CD8-positive, alpha-beta memory T cell (primary cell): ENCODE results near the gene TP53I13. TPM values are rescaled to one million over a fixed set of nuclear protein-coding genes. Genes with fewer than 3 reads are reported as not detected.

Experiments
- CTCF ChIA-PET: fragments of 350-600 bp; sonication (Branson Sonifier 250); formaldehyde crosslinking; loops from one replicate; lab custom pipeline; 2021; ENCODE audit warnings: antibody characterized with exemption; lab: Charles Lee
- POLR2A ChIA-PET: fragments of 350-600 bp; sonication (Branson Sonifier 250); formaldehyde crosslinking; loops from one replicate; lab custom pipeline; 2021; ENCODE audit warnings: antibody characterized with exemption; lab: Charles Lee
- DNase-seq, 5 donors: peaks; one replicate each; pipeline versions ENCODE4 v3.0.0 to v3.0.0-alpha.2; 2020 to 2022; ENCODE audit warnings: mixed read lengths in 1 of 5
- H3K27ac ChIP-seq: one replicate; pipeline ENCODE4 v1.7.0; 2013; ENCODE audit warnings: low read depth, mild to moderate bottlenecking, low read length, moderate library complexity
- H3K27me3 ChIP-seq: 2 replicates; pipeline ENCODE4 v1.7.0; 2013; ENCODE audit warnings: low read length, mild to moderate bottlenecking; ENCODE audit not compliant: insufficient read depth, poor library complexity, severe bottlenecking
- H3K36me3 ChIP-seq: 2 replicates; pipeline ENCODE4 v1.7.0; 2013; ENCODE audit warnings: mild to moderate bottlenecking, low read length, moderate library complexity; ENCODE audit not compliant: insufficient read depth
- H3K4me1 ChIP-seq: 2 replicates; pipeline ENCODE4 v1.7.0; 2013; ENCODE audit warnings: mild to moderate bottlenecking, low read length, moderate library complexity; ENCODE audit not compliant: insufficient read depth
- H3K4me3 ChIP-seq: 2 replicates; pipeline ENCODE4 v1.7.0; 2013; ENCODE audit warnings: mild to moderate bottlenecking, low read length
- H3K9me3 ChIP-seq: 2 replicates; pipeline ENCODE4 v1.7.0; 2013; ENCODE audit warnings: mild to moderate bottlenecking, low read length
- H3K27ac Mint-ChIP-seq, 8 donors: one replicate each; pipeline ENCODE4 v1.8.0; 2020 to 2021; ENCODE audit warnings: mixed read lengths in 8 of 8, mild to moderate bottlenecking in 6 of 8, inconsistent platforms in 3 of 8, moderate library complexity in 3 of 8
- H3K27me3 Mint-ChIP-seq, 2 donors: one replicate each; pipeline ENCODE4 v1.8.0; 2020 to 2021; ENCODE audit warnings: mixed read lengths in 2 of 2, mild to moderate bottlenecking in 1 of 2, moderate library complexity in 1 of 2
- H3K36me3 Mint-ChIP-seq, 3 donors: one replicate each; pipeline ENCODE4 v1.8.0; 2020 to 2021; ENCODE audit warnings: mixed read lengths in 3 of 3, inconsistent platforms in 1 of 3, mild to moderate bottlenecking in 1 of 3
- H3K4me1 Mint-ChIP-seq, 3 donors: one replicate each; pipeline ENCODE4 v1.8.0; 2020 to 2021; ENCODE audit warnings: mixed read lengths in 3 of 3, inconsistent platforms in 1 of 3, mild to moderate bottlenecking in 1 of 3
- H3K4me3 Mint-ChIP-seq, 7 donors: one replicate each; pipeline ENCODE4 v1.8.0; 2020 to 2021; ENCODE audit warnings: mixed read lengths in 7 of 7, mild to moderate bottlenecking in 6 of 7, moderate library complexity in 4 of 7, inconsistent platforms in 2 of 7
- H3K9me3 Mint-ChIP-seq, 5 donors: one replicate each; pipeline ENCODE4 v1.8.0; 2020 to 2022; ENCODE audit warnings: mixed read lengths in 5 of 5, mild to moderate bottlenecking in 3 of 5, moderate library complexity in 2 of 5, inconsistent platforms in 1 of 5
- polyA plus RNA-seq: library from polyadenylated mRNA; unstranded; fragments of 300-500 nt; fragmentation: Illumina TruSeq; gene quantifications from one replicate; pipeline ENCODE4 v1.2.3, GENCODE V29; 2021
- total RNA-seq, 2 experiments: library from RNA; stranded (reverse); gene quantifications; one replicate each; pipeline ENCODE4 v1.2.3, GENCODE V29; 2021

The TP53I13 gene
- total and polyA plus RNA-seq, 3 experiments from 2014 or later, result 33.1 to 75.5 (median 71.3) TPM

GRCh38 chr17:29561554-29562517, 6.7 kb upstream of the TP53I13 start:
- no peak overlapping the region for H3K4me3 ChIP-seq
- H3K27ac ChIP-seq, result no peak overlapping the region
- CTCF ChIA-PET, result interaction anchor here (1.3 to 1.9 kb wide), 4 partner anchors 11 to 56 kb away, joined by 3 to 6 read pairs (median 4); no protein-coding TSS in a partner anchor

GRCh38 chr17:29562615-29563014, 5.9 kb upstream of the TP53I13 start:
- H3K4me3 Mint-ChIP-seq, result peak overlapping the region in 6 of 7 donors; percentile 16 to 73 (median 56)
- H3K36me3 ChIP-seq, result peaks cover 9% of the 10 kb centered on the region
- no peaks in the 10 kb centered on the region for H3K9me3 Mint-ChIP-seq
- no peaks in the 10 kb centered on the region for H3K27me3 Mint-ChIP-seq
- POLR2A ChIA-PET, result no interaction called here
- CTCF ChIA-PET, result interaction anchor here (1.3 to 11.7 kb wide), 4 partner anchors 10 to 192 kb away, joined by 3 to 81 read pairs (median 6); no protein-coding TSS in a partner anchor
- peak overlapping the region; percentile 60 to 96 (median 94) for H3K27ac Mint-ChIP-seq
- no peaks in the 10 kb centered on the region for H3K9me3 ChIP-seq
- peaks cover 55 to 65% (median 62%) of the 10 kb centered on the region in 3 donors for H3K4me1 Mint-ChIP-seq
- no peak overlapping the region for H3K4me3 ChIP-seq
- H3K27me3 ChIP-seq, result no peaks in the 10 kb centered on the region
- DNase-seq, result no peak
- H3K27ac ChIP-seq, result no peak overlapping the region
- peaks cover 0 to 35% (median 9%) of the 10 kb centered on the region in 3 donors for H3K36me3 Mint-ChIP-seq
- H3K4me1 ChIP-seq, result peaks cover 25% of the 10 kb centered on the region

More at GRCh38 chr17:29561554-29562517, 6.7 kb upstream of the TP53I13 start:
- Mint-ChIP-seq H3K27me3 (no peaks in the 10 kb centered on the region), H3K36me3 (peaks cover 0 to 34% (median 9%) of the 10 kb centered on the region in 3 donors), H3K4me3 (peak overlapping the region; percentile 50 to 73 (median 64)), H3K27ac (peak overlapping the region; percentile 70 to 96 (median 94)), H3K9me3 (no peaks in the 10 kb centered on the region), H3K4me1 (peaks cover 63 to 73% (median 70%) of the 10 kb centered on the region in 3 donors)
- no peaks in the 10 kb centered on the region for H3K9me3 ChIP-seq
- H3K27me3 ChIP-seq, result no peaks in the 10 kb centered on the region
- H3K4me1 ChIP-seq, result peaks cover 33% of the 10 kb centered on the region
- POLR2A ChIA-PET, result no interaction called here
- peaks cover 9% of the 10 kb centered on the region for H3K36me3 ChIP-seq
- DNase-seq, result peak in 2 of 5 donors; percentile 17 to 26

- no peaks in the 10 kb centered on the region for H3K9me3 Mint-ChIP-seq
- H3K27me3 Mint-ChIP-seq, result no peaks in the 10 kb centered on the region
- H3K4me3 ChIP-seq, result no peak overlapping the region
- peaks cover 50 to 61% (median 51%) of the 10 kb centered on the region in 3 donors for H3K4me1 Mint-ChIP-seq
- ChIA-PET CTCF (interaction anchor here (1.7 to 26.2 kb wide), 4 partner anchors 9 to 194 kb away, joined by 6 to 436 read pairs (median 44); no protein-coding TSS in a partner anchor), POLR2A (interaction anchor here (0.6 to 1.0 kb wide), 4 partner anchors 10 to 1692 kb away, joined by 3 to 6 read pairs (median 4); no protein-coding TSS in a partner anchor)
- H3K4me3 Mint-ChIP-seq, result peak overlapping the region; percentile 38 to 76 (median 52)
- H3K27ac ChIP-seq, result no peak overlapping the region
- peak in 1 of 5 donors; percentile 23 for DNase-seq
- peaks cover 9% of the 10 kb centered on the region for H3K36me3 ChIP-seq
- no peaks in the 10 kb centered on the region for H3K9me3 ChIP-seq
- peak overlapping the region in 7 of 8 donors; percentile 70 to 96 (median 88) for H3K27ac Mint-ChIP-seq
- H3K36me3 Mint-ChIP-seq, result peaks cover 0 to 40% (median 9%) of the 10 kb centered on the region in 3 donors
- no peaks in the 10 kb centered on the region for H3K27me3 ChIP-seq
- peaks cover 23% of the 10 kb centered on the region for H3K4me1 ChIP-seq
Observed at GRCh38 chr17:29563816-29564215, 4.7 kb upstream of the TP53I13 start.

GRCh38 chr17:29565643-29566472, 2.6 kb upstream of the TP53I13 start:
- POLR2A ChIA-PET, result interaction anchor here (0.5 to 2.9 kb wide), 7 partner anchors 22 to 921 kb away, joined by 3 to 18 read pairs (median 5); partner anchors contain the start of gene BLTP2
- peaks cover 0 to 32% (median 7%) of the 10 kb centered on the region in 3 donors for H3K36me3 Mint-ChIP-seq
- H3K9me3 Mint-ChIP-seq, result no peaks in the 10 kb centered on the region
- H3K4me1 Mint-ChIP-seq, result peaks cover 52 to 59% (median 57%) of the 10 kb centered on the region in 3 donors
- peak; percentile 39 to 69 (median 46) for DNase-seq
- peak overlapping the region; percentile 91 to 99 (median 95) for H3K4me3 Mint-ChIP-seq
- no peaks in the 10 kb centered on the region for H3K27me3 Mint-ChIP-seq
- peaks cover 29% of the 10 kb centered on the region for H3K4me1 ChIP-seq
- no peaks in the 10 kb centered on the region for H3K9me3 ChIP-seq
- peaks cover 9% of the 10 kb centered on the region for H3K36me3 ChIP-seq
- H3K27ac ChIP-seq, result peak overlapping the region; percentile 51
- no peaks in the 10 kb centered on the region for H3K27me3 ChIP-seq
- CTCF ChIA-PET, result interaction anchor here (0.6 to 26.2 kb wide), 10 partner anchors 9 to 418 kb away, joined by 3 to 436 read pairs (median 4); no protein-coding TSS in a partner anchor
- H3K4me3 ChIP-seq, result peak overlapping the region; percentile 63
- peak overlapping the region; percentile 84 to 97 (median 94) for H3K27ac Mint-ChIP-seq

GRCh38 chr17:29566473-29567303, 1.8 kb upstream of the TP53I13 start, which contains the start of gene ABHD15:
Gene ABHD15 (minus strand): TSS chr17:29567037. CDS start chr17:29566966, 71 bp downstream.
- Mint-ChIP-seq H3K27ac (peak within 1 kb of the TSS; percentile 84 to 98 (median 94)), H3K4me3 (peak within 1 kb of the TSS; percentile 94 to 99 (median 97)), H3K27me3 (no peaks in the 10 kb centered on the region), H3K36me3 (peaks cover 0 to 26% (median 6%) of the 10 kb centered on the region in 3 donors), H3K9me3 (no peaks in the 10 kb centered on the region), H3K4me1 (peaks cover 46 to 58% (median 53%) of the 10 kb centered on the region in 3 donors)
- Histone ChIP-seq H3K4me3 (peak within 1 kb of the TSS; percentile 63), H3K27me3 (no peaks in the 10 kb centered on the region), H3K9me3 (no peaks in the 10 kb centered on the region), H3K36me3 (peaks cover 9% of the 10 kb centered on the region), H3K4me1 (peaks cover 25% of the 10 kb centered on the region), H3K27ac (peak within 1 kb of the TSS; percentile 63)
- DNase-seq, result peak; percentile 44 to 71 (median 63)
- CTCF ChIA-PET, result interaction anchor here (0.7 to 26.2 kb wide), 9 partner anchors 10 to 419 kb away, joined by 3 to 436 read pairs (median 8); no protein-coding TSS in a partner anchor
- POLR2A ChIA-PET, result interaction anchor here (0.8 to 2.9 kb wide), 7 partner anchors 10 to 996 kb away, joined by 3 to 18 read pairs (median 6); partner anchors contain the start of gene PIGS

GRCh38 chr17:29567304-29567553, 1.3 kb upstream of the TP53I13 start:
- Histone ChIP-seq H3K36me3 (peaks cover 7% of the 10 kb centered on the region), H3K4me3 (peak overlapping the region; percentile 59), H3K4me1 (peaks cover 25% of the 10 kb centered on the region), H3K27me3 (no peaks in the 10 kb centered on the region), H3K9me3 (no peaks in the 10 kb centered on the region), H3K27ac (peak overlapping the region; percentile 63)
- peaks cover 0 to 20% (median 4%) of the 10 kb centered on the region in 3 donors for H3K36me3 Mint-ChIP-seq
- no peaks in the 10 kb centered on the region for H3K9me3 Mint-ChIP-seq
- POLR2A ChIA-PET, result interaction anchor here (1.0 to 2.9 kb wide), 8 partner anchors 10 to 996 kb away, joined by 3 to 18 read pairs (median 7); partner anchors contain the start of genes ANKRD13B and PIGS
- H3K27me3 Mint-ChIP-seq, result no peaks in the 10 kb centered on the region
- no peak for DNase-seq
- peak overlapping the region; percentile 91 to 99 (median 97) for H3K4me3 Mint-ChIP-seq
- peaks cover 40 to 54% (median 47%) of the 10 kb centered on the region in 3 donors for H3K4me1 Mint-ChIP-seq
- peak overlapping the region in 7 of 8 donors; percentile 37 to 95 (median 74) for H3K27ac Mint-ChIP-seq
- CTCF ChIA-PET, result interaction anchor here (1.3 to 26.2 kb wide), 5 partner anchors 10 to 197 kb away, joined by 8 to 436 read pairs (median 11); no protein-coding TSS in a partner anchor
